HCT116 (cell line): ENCODE data around the gene NTRK3. TPM values are rescaled to one million over a fixed set of nuclear protein-coding genes. Genes with fewer than 3 reads are reported as not detected.

Source experiments
- ATAC-seq: fragments of 200-7000 bp; cut with Tn5 transposase; 2 replicates; pipeline ENCODE4 v1.9.1; 2020; ENCODE audit warnings: mild to moderate bottlenecking, moderate library complexity
- BruUV-seq: library from RNA; stranded (reverse); fragments of 400-500 nt; replicated peaks from 2 replicates; lab custom pipeline; 2021; lab: Mats Ljungman, UMichigan
- CTCF ChIA-PET: fragments of 300-600 bp; sonication (Branson Sonifier 250); formaldehyde crosslinking; loops from one replicate; lab custom pipeline; 2021; ENCODE audit warnings: antibody characterized with exemption; lab: Charles Lee
- POLR2A ChIA-PET: fragments of 300-600, 350-600 bp; sonication (Branson Sonifier 250); formaldehyde crosslinking; loops from one replicate; lab custom pipeline; 2021; ENCODE audit warnings: antibody characterized with exemption; lab: Charles Lee
- RAD21 ChIA-PET, 2 experiments: fragments of 300-600 bp; sonication (Branson Sonifier 250); formaldehyde crosslinking; loops; one replicate each; lab custom pipeline; 2023; ENCODE audit warnings: low total read pairs in 2 of 2; ENCODE audit not compliant: uncharacterized antibody in 2 of 2, unreplicated experiment in 2 of 2, low non-redundant PET in 1 of 2; lab: Charles Lee
- DNase-seq: peaks from one replicate; pipeline ENCODE4 v3.0.0-alpha.2; 2010; ENCODE audit warnings: low read depth, low spot score
- H2AFZ ChIP-seq: fragments of 200-600 bp; shearing (Covaris generic), sonication (generic); 2 replicates; pipeline ENCODE4 v1.6.1; 2017; ENCODE audit warnings: low read depth, mixed run types, mixed read lengths, antibody characterized with exemption, low read length; ENCODE audit not compliant: poor library complexity, severe bottlenecking
- H3K27ac ChIP-seq: 2 replicates; pipeline ENCODE4 v1.5.1; 2012; ENCODE audit warnings: low read depth, low read length
- H3K27me3 ChIP-seq: fragments of 200-600 bp; sonication (generic); 2 replicates; pipeline ENCODE4 v1.6.1; 2016; ENCODE audit warnings: mixed run types, low read length, mixed read lengths; ENCODE audit not compliant: insufficient read depth
- H3K36me3 ChIP-seq, 2 experiments: fragments of 200-500 bp in 1 of 2; fragments of 200-600 bp in 1 of 2; sonication (Bioruptor generic) in 1 of 2; sonication (generic) in 1 of 2; 2 replicates each; pipeline versions ENCODE4 v1.5.1 to v1.6.1; 2014 to 2016; ENCODE audit warnings: low read length in 2 of 2, inconsistent platforms in 1 of 2, mixed read lengths in 1 of 2, mixed run types in 1 of 2; ENCODE audit not compliant: insufficient read depth in 2 of 2, control insufficient read depth in 1 of 2
- H3K4me1 ChIP-seq, 2 experiments: fragments of 200-600 bp in 1 of 2; sonication (generic) in 1 of 2; 2 replicates each; pipeline versions ENCODE4 v1.5.1 to v1.6.1; 2012 to 2017; ENCODE audit warnings: low read length in 2 of 2, inconsistent platforms in 1 of 2, mild to moderate bottlenecking in 1 of 2, mixed read lengths in 1 of 2, mixed run types in 1 of 2, moderate library complexity in 1 of 2; ENCODE audit not compliant: insufficient read depth in 2 of 2, control insufficient read depth in 1 of 2
- H3K4me2 ChIP-seq: fragments of 200-600 bp; sonication (generic); 2 replicates; pipeline ENCODE4 v1.6.1; 2017; ENCODE audit warnings: mixed run types, low read length, mixed read lengths
- H3K4me3 ChIP-seq, 2 experiments: fragments of 200-600 bp in 1 of 2; sonication (generic) in 1 of 2; replicated peaks in 1 of 2; 2 replicates each; pipeline ENCODE4 v1.5.1; 2011 to 2016; ENCODE audit warnings: low read length in 2 of 2, control low read depth in 1 of 2, low read depth in 1 of 2, mild to moderate bottlenecking in 1 of 2, mixed read lengths in 1 of 2, mixed run types in 1 of 2
- H3K79me2 ChIP-seq: fragments of 200-600 bp; sonication (generic); 2 replicates; pipeline ENCODE4 v1.6.1; 2017; ENCODE audit warnings: mild to moderate bottlenecking, mixed run types, low read length, moderate library complexity, mixed read lengths; ENCODE audit not compliant: insufficient read depth
- H3K9ac ChIP-seq: fragments of 200-600 bp; sonication (generic); 2 replicates; pipeline ENCODE4 v1.6.1; 2016; ENCODE audit warnings: low read length, mixed read lengths
- H3K9me2 ChIP-seq: fragments of 200-600 bp; sonication (generic), shearing (Covaris generic); 2 replicates; pipeline ENCODE4 v1.6.1; 2017; ENCODE audit warnings: mixed run types, mild to moderate bottlenecking, moderate library complexity; ENCODE audit not compliant: insufficient read depth
- H3K9me3 ChIP-seq, 2 experiments: fragments of 200-500 bp in 1 of 2; fragments of 200-600 bp in 1 of 2; sonication (Bioruptor generic) in 1 of 2; sonication (generic) in 1 of 2; 2 replicates each; pipeline ENCODE4 v1.6.1; 2014 to 2017; ENCODE audit warnings: low read length in 2 of 2, mixed read lengths in 2 of 2, inconsistent platforms in 1 of 2, low read depth in 1 of 2, mild to moderate bottlenecking in 1 of 2, mixed run types in 1 of 2, moderate library complexity in 1 of 2; ENCODE audit not compliant: control insufficient read depth in 1 of 2, insufficient read depth in 1 of 2
- H4K20me1 ChIP-seq: fragments of 200-600 bp; sonication (generic), shearing (Covaris generic); 2 replicates; pipeline ENCODE4 v1.6.1; 2017; ENCODE audit warnings: mixed run types, mild to moderate bottlenecking, moderate library complexity; ENCODE audit not compliant: insufficient read depth
- FOSL1 ChIP-seq: IDR thresholded peaks from 2 replicates; pipeline ENCODE4 v1.6.1; 2012; ENCODE audit warnings: low read depth
- TCF7L2 ChIP-seq: IDR thresholded peaks from 2 replicates; pipeline ENCODE4 v1.7.0; 2011; ENCODE audit warnings: borderline replicate concordance, inconsistent platforms; ENCODE audit not compliant: insufficient read depth, insufficient read length; ENCODE audit errors: extremely low read depth
- ZBTB33 ChIP-seq: IDR thresholded peaks from 2 replicates; pipeline ENCODE4 v1.6.1; 2011; ENCODE audit warnings: mild to moderate bottlenecking, low read length, moderate library complexity; ENCODE audit not compliant: insufficient replicate concordance; ENCODE audit errors: extremely low read depth
- ZNF274 ChIP-seq: fragments of 200-500 bp; sonication (Bioruptor generic); IDR thresholded peaks from 2 replicates; pipeline ENCODE4 v1.6.1; 2014; ENCODE audit warnings: mild to moderate bottlenecking, low read depth, low read length, inconsistent platforms
- intact Hi-C: fragments of 100-400 bp; cut with micrococcal nuclease; formaldehyde crosslinking; loops from 2 replicates; pipeline ENCODE4 v1.10.0; 2022
- total RNA-seq: library from RNA; stranded (reverse); gene quantifications from one replicate; pipeline ENCODE4 v1.2.1, GENCODE V29; 2021; ENCODE audit not compliant: unreplicated experiment
- TF ChIP-seq, protein P1 (sequence below), 3 experiments: fragments of 200-600 bp in 1 of 3; sonication (generic) in 1 of 3; IDR thresholded peaks in 2 of 3; conservative IDR thresholded peaks in 1 of 3; 2 replicates each; pipeline ENCODE4 v1.5.1; 2012 to 2017; ENCODE audit warnings: low read depth in 2 of 3, low read length in 2 of 3, antibody characterized with exemption in 1 of 3, borderline replicate concordance in 1 of 3, control low read depth in 1 of 3, mild to moderate bottlenecking in 1 of 3, mixed read lengths in 1 of 3, mixed run types in 1 of 3, moderate library complexity in 1 of 3; ENCODE audit not compliant: insufficient read depth in 1 of 3

Gene NTRK3
- total RNA-seq, 1 experiment from 2014 or later = not detected

DNA sequence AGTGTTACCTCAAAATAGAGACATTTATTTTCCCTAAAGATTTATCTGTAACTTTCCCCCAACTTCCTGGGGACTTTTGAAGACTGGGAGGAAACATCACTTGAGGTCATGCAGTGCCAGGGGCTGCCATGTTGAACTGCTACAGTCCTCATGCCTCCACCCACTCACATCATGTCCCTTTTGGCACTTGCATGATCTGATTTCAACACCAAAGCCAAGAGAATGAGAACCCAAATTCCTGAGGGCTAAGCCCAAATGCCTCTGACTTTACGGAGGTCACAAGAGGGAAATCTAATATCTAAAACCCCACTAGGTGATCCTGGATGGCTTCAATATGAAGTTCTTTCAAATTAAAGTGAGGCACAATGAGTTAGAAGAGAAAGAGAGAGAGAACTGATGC, 213.1 kb downstream of the NTRK3 start:
- intact Hi-C loops = no loop called here
- no TSS peak for BruUV-seq
- H3K79me2 ChIP-seq = no peaks in the 10 kb centered on the region
- H3K9ac ChIP-seq = no peak overlapping the region
- H3K27me3 ChIP-seq = no peaks in the 10 kb centered on the region
- no peaks in the 10 kb centered on the region for H3K4me1 ChIP-seq
- ATAC-seq = no peak
- H3K4me2 ChIP-seq = no peak overlapping the region
- H3K9me3 ChIP-seq = no peaks in the 10 kb centered on the region
- CTCF ChIA-PET = no interaction called here
- POLR2A ChIA-PET = no interaction called here
- no peaks in the 10 kb centered on the region for H3K36me3 ChIP-seq
- H3K4me3 ChIP-seq = no peak overlapping the region
- H4K20me1 ChIP-seq = no peaks in the 10 kb centered on the region
- RAD21 ChIA-PET = no interaction called here
- no peak overlapping the region for H3K27ac ChIP-seq
- H2AFZ ChIP-seq = no peak overlapping the region
- H3K9me2 ChIP-seq = no peaks in the 10 kb centered on the region
- TF ChIP-seq ZNF274 = no peak
- TF ChIP-seq, protein P1, sequence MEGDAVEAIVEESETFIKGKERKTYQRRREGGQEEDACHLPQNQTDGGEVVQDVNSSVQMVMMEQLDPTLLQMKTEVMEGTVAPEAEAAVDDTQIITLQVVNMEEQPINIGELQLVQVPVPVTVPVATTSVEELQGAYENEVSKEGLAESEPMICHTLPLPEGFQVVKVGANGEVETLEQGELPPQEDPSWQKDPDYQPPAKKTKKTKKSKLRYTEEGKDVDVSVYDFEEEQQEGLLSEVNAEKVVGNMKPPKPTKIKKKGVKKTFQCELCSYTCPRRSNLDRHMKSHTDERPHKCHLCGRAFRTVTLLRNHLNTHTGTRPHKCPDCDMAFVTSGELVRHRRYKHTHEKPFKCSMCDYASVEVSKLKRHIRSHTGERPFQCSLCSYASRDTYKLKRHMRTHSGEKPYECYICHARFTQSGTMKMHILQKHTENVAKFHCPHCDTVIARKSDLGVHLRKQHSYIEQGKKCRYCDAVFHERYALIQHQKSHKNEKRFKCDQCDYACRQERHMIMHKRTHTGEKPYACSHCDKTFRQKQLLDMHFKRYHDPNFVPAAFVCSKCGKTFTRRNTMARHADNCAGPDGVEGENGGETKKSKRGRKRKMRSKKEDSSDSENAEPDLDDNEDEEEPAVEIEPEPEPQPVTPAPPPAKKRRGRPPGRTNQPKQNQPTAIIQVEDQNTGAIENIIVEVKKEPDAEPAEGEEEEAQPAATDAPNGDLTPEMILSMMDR (IDR thresholded peaks at IDR 0.05 in 2 of 3, conservative IDR thresholded peaks at IDR 0.05 in 1 of 3; ENCODE audit: borderline replicate concordance in 1 of 3, insufficient read depth in 1 of 3, low read depth in 2 of 3, low read length in 2 of 3) = no peak
- no peak for TF ChIP-seq FOSL1
- TF ChIP-seq TCF7L2 = no peak
- TF ChIP-seq ZBTB33 = no peak
- no peak for DNase-seq
